Activated naive CD4-positive, alpha-beta T cell treated with anti-CD3 and anti-CD28 coated beads, Interleukin-2, amount 10 ng/mL, durations not matched to agents 7 days and 5 days (primary cell): ENCODE measurements around the gene CNIH4.
"Not testable (repeated sequence)": the region's sequence is repeated elsewhere in the genome, so short reads cannot be mapped to it uniquely, and the experiment has no call there.

Experiments
- CTCF ChIA-PET: fragments of 350-600 bp; sonication (Branson Sonifier 250); formaldehyde crosslinking; loops from one replicate; lab custom pipeline; 2021; ENCODE audit warnings: antibody characterized with exemption; lab: Charles Lee
- DNase-seq: peaks from one replicate; pipeline ENCODE4 v3.0.0-alpha.2; 2020
- H3K27ac Mint-ChIP-seq: one replicate; pipeline ENCODE4 v1.8.0; 2021; ENCODE audit warnings: mild to moderate bottlenecking, moderate library complexity, mixed read lengths
- H3K27me3 Mint-ChIP-seq: one replicate; pipeline ENCODE4 v1.8.0; 2021; ENCODE audit warnings: mild to moderate bottlenecking, mixed read lengths
- H3K36me3 Mint-ChIP-seq: one replicate; pipeline ENCODE4 v1.8.0; 2021; ENCODE audit warnings: mixed read lengths
- H3K4me1 Mint-ChIP-seq: one replicate; pipeline ENCODE4 v1.8.0; 2021; ENCODE audit warnings: mixed read lengths
- H3K4me3 Mint-ChIP-seq: one replicate; pipeline ENCODE4 v1.8.0; 2021; ENCODE audit warnings: mild to moderate bottlenecking, moderate library complexity, mixed read lengths
- H3K9me3 Mint-ChIP-seq: one replicate; pipeline ENCODE4 v1.8.0; 2021; ENCODE audit warnings: mixed read lengths

Gene CNIH4

DNA sequence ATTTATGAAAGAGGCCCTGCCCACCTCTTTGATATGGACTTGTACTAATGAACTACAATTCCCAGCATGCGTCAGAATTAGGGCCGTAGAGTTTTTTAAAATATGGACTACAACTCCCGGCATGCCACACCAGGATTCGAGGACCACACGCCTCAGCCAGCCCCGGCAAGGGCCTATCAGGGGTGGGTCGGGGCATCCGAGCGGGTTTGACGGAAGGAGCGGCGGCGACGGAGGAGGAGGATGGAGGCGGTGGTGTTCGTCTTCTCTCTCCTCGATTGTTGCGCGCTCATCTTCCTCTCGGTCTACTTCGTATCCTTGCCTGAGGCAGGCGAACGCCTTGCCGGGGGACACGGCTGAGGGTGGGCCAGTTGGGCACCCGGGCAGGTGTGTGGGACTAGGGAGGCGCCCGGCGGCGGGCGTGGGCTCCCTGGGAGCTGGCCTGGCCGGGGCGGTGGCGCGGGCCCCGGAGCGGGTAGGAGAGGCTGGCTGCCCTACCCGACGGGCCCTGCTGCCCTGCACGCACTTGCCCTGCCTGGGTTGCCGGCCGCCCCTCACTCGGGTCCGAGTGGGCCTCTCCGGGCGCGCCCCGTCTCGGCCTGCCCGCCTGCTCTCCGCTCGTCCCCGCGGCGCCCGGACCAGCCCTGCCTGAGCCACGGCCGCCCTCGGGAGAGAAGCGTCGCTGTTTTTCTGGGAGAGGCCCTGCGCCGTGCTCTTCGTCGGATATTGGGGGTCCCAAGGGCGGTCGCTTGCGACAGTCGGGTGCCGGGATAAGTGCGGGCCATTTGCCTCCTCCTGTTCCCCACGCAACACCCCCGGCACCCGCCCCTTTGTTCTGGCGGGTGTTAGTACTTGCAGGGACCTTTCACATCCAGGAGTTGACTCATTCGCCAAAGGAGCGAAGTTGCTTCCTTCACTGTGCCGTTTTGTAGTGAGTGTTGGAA, at the start of gene CNIH4:
Gene CNIH4, plus strand, starts transcription at position 195 of the 941 bp plus-strand sequence. Its CDS starts 46 bp downstream, at position 241.
- Mint-ChIP-seq H3K36me3 (peaks cover 15% of the 10 kb centered on the region), H3K4me3 (peak within 1 kb of the TSS; percentile 81), H3K4me1 (peaks cover 32% of the 10 kb centered on the region), H3K27ac (peak within 1 kb of the TSS; percentile 89), H3K27me3 (no peaks in the 10 kb centered on the region), H3K9me3 (no peaks in the 10 kb centered on the region)
- DNase-seq, result peak; percentile 96
- CTCF ChIA-PET, result interaction anchor here (0.9 kb wide), 1 partner anchor 38 kb away, joined by 3 read pairs; no protein-coding TSS in a partner anchor

DNA sequence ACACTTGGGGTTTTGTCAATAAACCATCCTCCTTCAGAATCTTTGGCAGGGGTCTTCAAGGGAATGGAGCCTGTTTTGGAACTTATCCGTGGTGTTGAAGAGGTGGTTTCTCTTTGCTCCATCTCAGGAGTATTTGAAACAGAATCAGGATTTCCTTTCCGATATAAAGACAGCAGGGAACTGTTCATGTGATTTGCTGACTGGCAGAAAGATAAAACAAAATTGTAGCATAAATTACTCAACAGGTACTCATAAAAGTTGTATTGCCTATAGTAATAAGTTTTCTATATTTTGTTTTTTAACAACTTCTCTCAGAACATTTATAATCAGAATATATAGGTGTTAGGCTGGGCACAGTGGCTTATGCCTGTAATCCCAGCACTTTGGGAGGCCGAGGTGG, 48.6 kb upstream of the CNIH4 start:
- Mint-ChIP-seq H3K36me3 (peaks cover 49% of the 10 kb centered on the region), H3K27ac (no peak overlapping the region), H3K4me3 (no peak overlapping the region), H3K4me1 (no peaks in the 10 kb centered on the region), H3K27me3 (no peaks in the 10 kb centered on the region), H3K9me3 (no peaks in the 10 kb centered on the region)
- no peak for DNase-seq
- CTCF ChIA-PET, result no interaction called here

DNA sequence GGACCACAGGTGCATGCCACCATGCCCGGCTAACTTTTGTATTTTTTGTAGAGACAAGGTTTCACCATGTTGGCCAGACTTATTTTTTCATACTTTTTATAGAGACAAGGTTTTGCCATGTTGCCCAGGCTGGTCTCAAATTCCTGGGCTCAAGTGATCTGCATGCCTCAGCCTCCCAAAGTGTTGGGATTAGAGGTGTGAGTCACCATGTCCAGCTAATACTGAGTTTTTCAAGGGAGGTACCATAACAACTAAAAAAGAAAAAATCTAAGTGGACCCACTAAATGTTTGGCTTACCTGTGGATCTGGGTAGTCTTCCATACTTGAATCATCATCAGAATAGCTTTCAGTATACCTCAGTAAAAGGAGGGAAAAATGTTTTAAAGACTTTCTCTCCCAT, 45.2 kb upstream of the CNIH4 start:
- peaks cover 48% of the 10 kb centered on the region for H3K36me3 Mint-ChIP-seq
- H3K27me3 Mint-ChIP-seq, H3K4me3 Mint-ChIP-seq, H3K9me3 Mint-ChIP-seq, H3K27ac Mint-ChIP-seq, DNase-seq, H3K4me1 Mint-ChIP-seq: not testable (repeated sequence)
- CTCF ChIA-PET, result interaction anchor here (1.3 kb wide), 1 partner anchor 261 kb away, joined by 3 read pairs; no protein-coding TSS in a partner anchor

DNA sequence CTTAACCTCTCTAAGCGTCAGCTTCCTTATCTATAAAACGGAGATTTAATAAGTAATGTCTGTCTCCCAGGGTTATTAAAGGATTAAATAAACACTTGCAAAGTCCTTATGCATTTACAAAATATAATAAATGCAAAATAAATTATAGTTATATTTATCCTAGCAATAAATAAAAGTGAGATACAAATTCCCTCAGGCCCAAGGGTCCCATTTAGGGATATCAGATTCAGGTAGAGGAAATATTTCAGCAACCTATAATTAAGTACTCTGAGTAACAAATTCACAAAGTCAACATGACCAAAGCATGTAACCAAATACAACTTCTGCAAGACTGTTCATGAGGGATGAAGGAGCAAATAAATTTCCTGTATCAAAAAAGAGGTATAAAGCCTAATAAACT, 44.7 kb upstream of the CNIH4 start:
- no peak overlapping the region for H3K27ac Mint-ChIP-seq
- H3K27me3 Mint-ChIP-seq, result no peaks in the 10 kb centered on the region
- CTCF ChIA-PET, result interaction anchor here (1.3 kb wide), 1 partner anchor 261 kb away, joined by 3 read pairs; no protein-coding TSS in a partner anchor
- no peak overlapping the region for H3K4me3 Mint-ChIP-seq
- H3K9me3 Mint-ChIP-seq, result no peaks in the 10 kb centered on the region
- peaks cover 46% of the 10 kb centered on the region for H3K36me3 Mint-ChIP-seq
- H3K4me1 Mint-ChIP-seq, result peaks cover 2% of the 10 kb centered on the region
- no peak for DNase-seq

DNA sequence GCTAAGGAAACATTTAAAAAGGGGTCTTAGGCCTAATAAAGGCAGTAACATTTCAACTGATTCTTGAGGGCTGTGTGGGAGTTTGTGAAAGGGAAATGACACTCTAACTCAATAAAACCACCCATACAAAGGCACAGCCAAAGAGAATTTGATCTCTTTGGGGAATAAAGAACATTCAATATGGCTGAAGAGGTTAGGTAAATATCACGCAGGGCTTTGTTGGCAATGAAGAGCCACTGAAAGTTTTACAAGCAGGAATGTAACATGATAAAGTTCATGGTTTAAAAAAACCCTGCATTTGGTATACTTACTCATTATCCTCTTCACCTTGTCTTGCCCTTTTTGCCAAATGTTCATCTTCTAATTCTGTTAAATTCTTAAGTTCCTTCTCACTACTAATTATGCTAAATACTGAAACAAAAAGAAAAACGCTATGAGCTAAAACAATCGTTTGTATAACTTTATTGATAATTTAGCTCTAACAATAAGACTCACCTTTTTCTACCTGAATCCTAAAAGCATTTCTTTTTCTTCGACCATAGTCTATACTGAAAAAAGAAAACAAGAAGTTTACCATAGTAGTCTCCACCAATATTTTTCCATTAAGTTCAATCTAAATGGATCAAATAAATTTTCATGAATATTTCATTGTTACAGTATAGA, 39.2 kb upstream of the CNIH4 start:
- peaks cover 32% of the 10 kb centered on the region for H3K36me3 Mint-ChIP-seq
- no peak overlapping the region for H3K27ac Mint-ChIP-seq
- DNase-seq, result no peak
- no peaks in the 10 kb centered on the region for H3K9me3 Mint-ChIP-seq
- peaks cover 13% of the 10 kb centered on the region for H3K4me1 Mint-ChIP-seq
- no peaks in the 10 kb centered on the region for H3K27me3 Mint-ChIP-seq
- CTCF ChIA-PET, result interaction anchor here (1.3 to 1.4 kb wide), 2 partner anchors 16 to 165 kb away, joined by 3 read pairs; no protein-coding TSS in a partner anchor
- no peak overlapping the region for H3K4me3 Mint-ChIP-seq

DNA sequence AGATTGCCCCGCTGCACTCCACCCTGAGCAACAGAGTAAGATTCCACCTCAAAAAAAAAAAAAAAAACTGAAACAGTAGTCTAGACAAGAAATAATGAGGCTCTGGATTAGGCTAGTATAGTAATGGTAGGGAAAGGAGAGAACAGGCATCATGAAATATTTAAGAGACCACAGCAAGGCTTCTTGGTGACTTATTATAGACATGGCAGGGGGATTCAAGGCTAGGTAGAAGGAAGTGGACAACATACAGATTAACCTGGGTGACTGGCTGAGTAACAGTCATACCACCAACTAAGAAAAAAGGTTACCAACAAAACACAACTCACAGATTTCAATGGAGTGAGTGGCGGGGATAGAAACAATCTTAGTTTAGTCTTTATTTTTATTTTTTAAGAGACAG, 35.0 kb upstream of the CNIH4 start:
- Mint-ChIP-seq H3K4me1 (peaks cover 19% of the 10 kb centered on the region), H3K4me3 (no peak overlapping the region), H3K27me3 (no peaks in the 10 kb centered on the region), H3K27ac (peak overlapping the region; percentile 8), H3K9me3 (no peaks in the 10 kb centered on the region), H3K36me3 (peaks cover 17% of the 10 kb centered on the region)
- DNase-seq, result no peak
- CTCF ChIA-PET, result no interaction called here

DNA sequence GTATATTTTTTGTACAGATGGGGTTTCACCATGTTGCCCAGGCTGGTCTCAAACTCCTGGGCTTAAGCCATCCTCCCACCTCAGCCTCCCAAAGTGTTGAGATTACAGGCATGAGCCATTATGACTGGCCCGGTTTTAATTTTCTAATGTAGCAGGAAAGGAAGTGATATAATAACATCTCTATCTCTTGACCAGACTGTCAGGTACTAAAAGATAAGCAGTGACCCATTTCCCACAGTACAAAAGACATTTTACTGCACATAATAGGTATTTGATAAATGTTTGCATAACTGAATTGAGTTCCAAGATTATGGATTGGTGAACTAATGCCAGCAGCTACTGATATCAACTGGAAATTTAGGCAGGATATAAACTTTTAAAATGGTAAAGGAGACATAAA, 30.7 kb upstream of the CNIH4 start:
- CTCF ChIA-PET, result interaction anchor here (0.6 to 1.1 kb wide), 2 partner anchors 131 to 209 kb away, joined by 3 to 4 read pairs; no protein-coding TSS in a partner anchor
- Mint-ChIP-seq H3K27ac (no peak overlapping the region), H3K27me3 (no peaks in the 10 kb centered on the region), H3K4me3 (no peak overlapping the region), H3K4me1 (peaks cover 47% of the 10 kb centered on the region), H3K36me3 (peaks cover 14% of the 10 kb centered on the region), H3K9me3 (no peaks in the 10 kb centered on the region)
- DNase-seq, result no peak

DNA sequence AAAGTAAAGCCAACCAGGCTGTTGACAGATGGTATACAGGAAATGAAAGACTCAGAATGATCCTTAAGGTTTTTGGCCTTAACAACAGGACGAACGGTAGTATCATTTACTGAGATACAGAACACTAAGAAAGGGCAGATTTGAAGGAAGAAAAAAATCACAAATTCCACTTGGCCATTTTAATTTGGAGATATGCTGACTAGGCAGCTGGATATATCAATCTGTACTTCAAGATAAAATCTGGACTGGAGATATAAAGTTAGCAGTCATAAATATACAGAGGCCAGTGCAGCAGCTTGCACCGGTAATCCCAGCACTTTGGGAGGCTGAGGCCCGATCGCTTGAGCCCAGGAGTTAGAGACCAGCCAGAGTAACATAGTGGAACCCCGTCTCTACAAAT, 28.0 kb upstream of the CNIH4 start:
- Mint-ChIP-seq H3K27me3 (no peaks in the 10 kb centered on the region), H3K4me1 (peaks cover 51% of the 10 kb centered on the region), H3K4me3 (peak overlapping the region; percentile 90), H3K27ac (peak overlapping the region; percentile 40), H3K9me3 (peaks cover 2% of the 10 kb centered on the region), H3K36me3 (peaks cover 4% of the 10 kb centered on the region)
- CTCF ChIA-PET, result no interaction called here
- no peak for DNase-seq

DNA sequence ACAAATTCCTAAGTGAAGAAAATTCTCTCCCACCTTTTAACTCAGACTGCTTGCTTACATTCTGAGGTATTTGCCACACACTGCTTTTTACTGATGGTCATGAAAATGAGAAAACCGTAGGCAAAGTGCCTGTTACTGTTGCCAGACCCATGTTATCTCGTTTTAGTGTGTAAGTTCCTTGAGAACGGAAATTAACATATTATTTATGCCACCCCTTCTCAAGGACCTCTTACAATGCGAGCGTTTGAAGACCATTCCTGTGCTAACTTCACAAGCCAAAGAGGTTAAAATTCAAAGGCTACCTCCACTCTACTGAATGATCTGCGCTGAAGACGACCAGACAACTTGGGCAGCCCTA, 27.2 kb upstream of the CNIH4 start:
- peaks cover 8% of the 10 kb centered on the region for H3K9me3 Mint-ChIP-seq

DNA sequence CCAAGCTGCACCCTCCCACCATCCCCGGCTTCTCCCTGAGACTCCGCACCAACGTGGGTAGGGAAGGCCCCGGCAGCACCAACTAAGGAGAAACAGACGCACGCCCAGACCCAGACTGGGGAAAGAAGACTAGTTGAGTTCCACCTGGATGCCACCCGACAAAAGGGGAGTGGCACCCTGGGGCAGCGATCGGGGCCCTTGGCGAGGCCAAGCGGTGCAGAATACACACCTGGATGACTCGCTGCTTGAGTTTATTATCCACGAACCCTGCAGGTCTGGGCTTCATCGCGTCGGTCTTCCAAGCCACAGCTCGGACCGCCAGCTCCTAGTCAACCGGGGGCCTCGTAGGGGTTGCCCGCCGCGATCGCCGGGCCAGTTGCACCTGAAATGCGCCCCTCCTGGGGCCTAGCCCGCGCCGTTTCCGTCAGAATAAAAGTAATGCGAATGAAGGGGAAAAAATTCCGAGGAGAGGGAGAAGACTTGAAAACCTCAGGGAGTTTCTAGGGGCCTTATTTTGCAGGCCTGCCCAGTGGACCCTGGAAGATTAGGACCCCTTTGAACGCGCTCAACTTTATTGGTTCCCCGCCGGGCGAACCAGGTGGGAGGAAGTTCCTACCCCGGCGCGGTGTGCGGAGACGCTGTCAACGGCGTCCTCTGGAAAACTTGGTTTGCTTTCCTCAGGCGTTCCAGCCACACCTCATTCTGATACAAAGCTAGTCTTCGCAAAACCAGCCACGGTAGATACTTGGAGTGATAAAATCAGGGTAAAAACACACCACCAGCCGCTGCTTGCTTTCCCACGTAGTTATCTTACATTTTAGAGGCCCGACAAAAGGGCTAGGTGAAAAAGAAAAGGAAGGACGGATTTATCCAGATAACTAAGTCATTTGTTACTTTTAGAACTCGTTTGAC, 26.6 kb upstream of the CNIH4 start, which contains the start of gene NVL:
Gene NVL, minus strand, starts transcription at position 331 of the 912 bp plus-strand sequence. Its CDS starts 45 bp downstream, at position 286.
- CTCF ChIA-PET, result interaction anchor here (1.0 to 1.8 kb wide), 3 partner anchors 15 to 214 kb away, joined by 3 to 6 read pairs (median 3); no protein-coding TSS in a partner anchor
- peaks cover 7% of the 10 kb centered on the region for H3K36me3 Mint-ChIP-seq
- peaks cover 58% of the 10 kb centered on the region for H3K4me1 Mint-ChIP-seq
- H3K27me3 Mint-ChIP-seq, result no peaks in the 10 kb centered on the region
- H3K9me3 Mint-ChIP-seq, result peaks cover 8% of the 10 kb centered on the region
- peak within 1 kb of the TSS; percentile 94 for H3K27ac Mint-ChIP-seq
- peak within 1 kb of the TSS; percentile 90 for H3K4me3 Mint-ChIP-seq
- peak; percentile 87 for DNase-seq

More for the DNA sequence above, 27.2 kb upstream of the CNIH4 start:
- peaks cover 7% of the 10 kb centered on the region for H3K36me3 Mint-ChIP-seq
- CTCF ChIA-PET, result interaction anchor here (1.0 to 1.8 kb wide), 3 partner anchors 14 to 213 kb away, joined by 3 to 6 read pairs (median 3); no protein-coding TSS in a partner anchor
- peaks cover 57% of the 10 kb centered on the region for H3K4me1 Mint-ChIP-seq
- DNase-seq, result no peak
- peak overlapping the region; percentile 94 for H3K27ac Mint-ChIP-seq
- peak overlapping the region; percentile 90 for H3K4me3 Mint-ChIP-seq
- no peaks in the 10 kb centered on the region for H3K27me3 Mint-ChIP-seq

DNA sequence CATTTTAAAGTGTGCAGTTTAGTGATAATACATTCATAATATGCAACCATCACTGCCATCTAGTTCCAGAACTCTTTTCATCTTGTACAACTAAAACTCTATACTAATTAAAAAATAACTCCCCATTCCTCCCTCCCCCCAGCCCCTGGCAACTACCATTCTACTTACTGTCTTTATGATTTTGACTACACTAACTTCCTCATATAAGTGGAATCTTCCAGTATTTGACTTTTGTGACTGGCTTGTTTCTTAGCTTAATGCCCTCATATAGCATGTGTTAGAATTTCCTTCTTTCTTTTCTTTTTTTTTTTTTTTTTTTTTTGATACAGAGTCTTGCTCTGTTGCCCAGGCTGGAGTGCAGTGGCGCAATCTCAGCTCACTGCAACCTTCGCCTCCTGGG, 25.4 kb upstream of the CNIH4 start:
- CTCF ChIA-PET, result interaction anchor here (5.2 kb wide), 1 partner anchor 215 kb away, joined by 61 read pairs; the partner anchor contains the start of gene FBXO28
- H3K9me3 Mint-ChIP-seq, result peaks cover 8% of the 10 kb centered on the region
- H3K36me3 Mint-ChIP-seq, result peaks cover 7% of the 10 kb centered on the region
- peak overlapping the region; percentile 90 for H3K4me3 Mint-ChIP-seq
- peak overlapping the region; percentile 33 for H3K27ac Mint-ChIP-seq
- peaks cover 54% of the 10 kb centered on the region for H3K4me1 Mint-ChIP-seq
- no peaks in the 10 kb centered on the region for H3K27me3 Mint-ChIP-seq
- no peak for DNase-seq

DNA sequence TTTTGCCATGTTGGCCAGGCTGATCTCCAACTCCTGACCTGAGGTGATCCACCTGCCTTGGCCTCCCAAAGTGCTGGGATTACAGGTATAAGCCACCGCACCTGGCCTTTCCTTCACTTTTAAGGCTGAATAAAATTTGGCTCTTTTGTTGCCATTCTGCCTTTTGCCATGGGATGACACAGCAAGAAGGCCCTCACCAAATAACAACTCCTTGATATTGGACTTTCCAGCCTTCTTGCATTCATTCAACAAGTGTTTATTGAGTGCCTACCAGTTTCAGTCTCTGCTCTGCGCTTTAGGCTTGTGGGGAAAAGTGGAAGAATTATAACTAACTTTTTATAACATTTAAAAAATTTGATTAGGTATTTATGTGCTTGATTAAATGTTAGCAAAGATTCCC, 24.9 kb upstream of the CNIH4 start:
- Mint-ChIP-seq H3K27me3 (no peaks in the 10 kb centered on the region), H3K27ac (no peak overlapping the region), H3K4me3 (no peak overlapping the region), H3K36me3 (peaks cover 7% of the 10 kb centered on the region), H3K9me3 (peaks cover 8% of the 10 kb centered on the region), H3K4me1 (peaks cover 52% of the 10 kb centered on the region)
- CTCF ChIA-PET, result interaction anchor here (5.2 kb wide), 1 partner anchor 216 kb away, joined by 61 read pairs; the partner anchor contains the start of gene FBXO28
- no peak for DNase-seq

DNA sequence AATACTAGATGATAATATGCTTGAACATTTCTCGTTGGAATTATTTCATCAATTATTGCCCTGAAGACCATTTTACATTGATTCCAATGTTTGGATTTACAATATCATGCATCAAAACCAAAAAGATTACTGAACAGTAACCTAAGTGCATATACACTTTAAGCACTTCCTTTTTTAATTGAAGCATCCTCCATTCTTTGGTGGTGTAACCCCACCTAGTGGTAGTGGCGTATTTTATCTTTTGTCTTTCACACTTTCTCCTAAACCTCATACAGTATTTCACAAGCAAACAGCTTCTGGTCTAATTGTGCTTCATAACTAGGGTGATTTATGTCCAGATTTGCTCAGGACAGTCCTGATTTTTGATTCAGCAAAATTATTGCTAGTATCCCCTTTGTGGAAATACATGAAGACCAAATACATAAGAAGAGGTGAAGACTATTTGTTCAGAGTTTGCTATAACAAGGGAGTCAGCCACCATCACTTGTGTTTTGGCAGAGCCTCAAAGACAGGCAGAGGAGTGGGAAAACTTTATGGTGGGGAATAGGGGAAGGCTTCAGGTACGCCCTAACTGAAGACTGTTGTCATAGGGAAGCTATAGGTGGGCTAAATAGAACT, 23.3 kb upstream of the CNIH4 start:
- peak; percentile 48 for DNase-seq
- peaks cover 38% of the 10 kb centered on the region for H3K4me1 Mint-ChIP-seq
- peaks cover 5% of the 10 kb centered on the region for H3K36me3 Mint-ChIP-seq
- no peak overlapping the region for H3K27ac Mint-ChIP-seq
- CTCF ChIA-PET, result interaction anchor here (0.5 to 5.2 kb wide), 18 partner anchors 10 to 632 kb away, joined by 3 to 61 read pairs (median 4); partner anchors contain the start of gene FBXO28
- H3K9me3 Mint-ChIP-seq, result peaks cover 8% of the 10 kb centered on the region
- no peak overlapping the region for H3K4me3 Mint-ChIP-seq
- peaks cover 3% of the 10 kb centered on the region for H3K27me3 Mint-ChIP-seq
